BJ (cell line): ENCODE results near the gene DLX1. TPM values are rescaled to one million over a fixed set of nuclear protein-coding genes. Genes with fewer than 3 reads are reported as not detected.

Experiments used
- CTCF ChIA-PET: fragments of 350-600 bp; formaldehyde crosslinking; extraction: SDS; loops from one replicate; lab custom pipeline; 2021; ENCODE audit warnings: antibody characterized with exemption, inconsistent platforms; lab: Yijun Ruan, JAX
- POLR2A ChIA-PET: fragments of 300-600 bp; sonication (Branson Sonifier 250); formaldehyde crosslinking; extraction: SDS; loops from one replicate; lab custom pipeline; 2021; ENCODE audit warnings: antibody characterized with exemption; lab: Charles Lee
- DNase-seq: peaks from one replicate; pipeline ENCODE4 v3.0.0-alpha.2; 2011; ENCODE audit warnings: low read depth
- H3K27me3 ChIP-seq: 2 replicates; pipeline ENCODE4 v1.6.0; 2011; ENCODE audit warnings: low read length; ENCODE audit not compliant: control insufficient read depth, insufficient read depth
- H3K36me3 ChIP-seq: 2 replicates; pipeline ENCODE4 v1.5.1; 2011; ENCODE audit warnings: low read length; ENCODE audit not compliant: control insufficient read depth, insufficient read depth
- H3K4me3 ChIP-seq: 2 replicates; pipeline ENCODE4 v1.5.1; 2011; ENCODE audit warnings: low read depth, mild to moderate bottlenecking, control low read depth, low read length
- CTCF ChIP-seq: IDR thresholded peaks from 2 replicates; pipeline ENCODE4 v1.5.1; 2011; ENCODE audit warnings: low read depth, mild to moderate bottlenecking, control low read depth, inconsistent platforms, low read length, moderate library complexity; ENCODE audit not compliant: insufficient read depth
- polyA plus RNA-seq: library from polyadenylated mRNA; depleted of rRNA; stranded (reverse); fragments of >200 nt; gene quantifications from 2 replicates; pipeline ENCODE4 v1.2.3, GENCODE V29; 2011

The DLX1 gene
- polyA plus RNA-seq, 1 experiment: 1.4 TPM

GRCh38 chr2:172103471-172104272 is 18.4 kb downstream of the DLX1 start:
- Histone ChIP-seq H3K27me3 (no peaks in the 10 kb centered on the region), H3K36me3 (no peaks in the 10 kb centered on the region), H3K4me3 (no peak overlapping the region)
- DNase-seq: no peak
- ChIA-PET POLR2A (interaction anchor here (0.6 kb wide), 2 partner anchors 18 to 23 kb away, joined by 3 to 4 read pairs; partner anchors contain the start of gene DLX1), CTCF (interaction anchor here (0.6 to 4.6 kb wide), 27 partner anchors 9 to 530 kb away, joined by 3 to 59 read pairs (median 4); partner anchors contain the start of gene HAT1)
- peak; percentile 96 for TF ChIP-seq CTCF

GRCh38 chr2:172105471-172106107 is 20.3 kb downstream of the DLX1 start:
- H3K4me3 ChIP-seq: peak overlapping the region; percentile 48
- ChIA-PET CTCF (interaction anchor here (0.8 to 5.1 kb wide), 19 partner anchors 9 to 532 kb away, joined by 3 to 59 read pairs (median 5); partner anchors contain the start of gene HAT1), POLR2A (no interaction called here)
- DNase-seq: no peak
- no peak for TF ChIP-seq CTCF
- no peaks in the 10 kb centered on the region for H3K27me3 ChIP-seq
- H3K36me3 ChIP-seq: no peaks in the 10 kb centered on the region

- POLR2A ChIA-PET: no interaction called here
- Histone ChIP-seq H3K4me3 (peak overlapping the region; percentile 48), H3K36me3 (no peaks in the 10 kb centered on the region), H3K27me3 (no peaks in the 10 kb centered on the region)
- TF ChIP-seq CTCF: peak; percentile 75
- CTCF ChIA-PET: interaction anchor here (0.7 to 5.1 kb wide), 37 partner anchors 9 to 539 kb away, joined by 3 to 59 read pairs (median 3); partner anchors contain the start of gene HAT1
- DNase-seq: no peak
These were observed 21.0 kb downstream of the DLX1 start for GRCh38 chr2:172106108-172106961.

- no peaks in the 10 kb centered on the region for H3K27me3 ChIP-seq
- H3K36me3 ChIP-seq: no peaks in the 10 kb centered on the region
- ChIA-PET POLR2A (no interaction called here), CTCF (interaction anchor here (1.3 to 5.1 kb wide), 7 partner anchors 7 to 534 kb away, joined by 3 to 59 read pairs (median 8); no protein-coding TSS in a partner anchor)
- no peak for DNase-seq
- no peak overlapping the region for H3K4me3 ChIP-seq
- no peak for TF ChIP-seq CTCF
These were observed 22.6 kb downstream of the DLX1 start for GRCh38 chr2:172107690-172108586.
